ENCODE data around the gene HMGCR.

- TF ChIP-seq CTCF (IDR thresholded peaks at IDR 0.05; ENCODE audit: low read length) (no peak), EZH2 (optimal IDR thresholded peaks at IDR 0.05; ENCODE audit: low read depth, low read length) (no peak), EZH2phosphoT487 (IDR thresholded peaks at IDR 0.05; ENCODE audit: low read length) (no peak)
Measured at GRCh38 chr5:75362474-75362975, 25.5 kb downstream of the HMGCR start.
